GM18519 (cell line): ENCODE measurements around the gene NEURL1.

Experiments
- ATAC-seq: cut with Tn5 transposase; IDR thresholded peaks from one replicate; pipeline ENCODE4 v1.9.1; 2021; ENCODE audit warnings: mild to moderate bottlenecking, moderate library complexity; ENCODE audit not compliant: unreplicated experiment, low FRiP score

Gene NEURL1

DNA sequence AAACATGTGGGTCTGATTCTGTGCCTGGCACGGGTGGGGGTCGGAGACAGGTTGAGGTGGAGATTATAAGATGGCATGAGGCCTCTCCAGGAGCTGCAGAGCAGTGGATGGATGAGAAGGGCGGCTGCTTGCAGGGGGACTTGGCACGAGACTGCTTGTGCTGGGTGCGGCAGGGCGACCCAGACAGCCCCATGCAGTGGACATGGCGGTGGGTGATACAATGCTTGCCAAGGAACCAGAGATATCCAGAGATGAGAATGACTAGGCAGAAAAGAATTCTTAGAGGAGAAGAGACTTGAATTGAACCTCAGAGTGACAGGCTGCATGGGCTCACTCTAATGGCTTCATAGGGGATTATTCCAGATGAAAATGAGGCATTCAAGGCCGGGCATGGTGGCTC, 145.4 kb downstream of the NEURL1 start:
- no peak for ATAC-seq

DNA sequence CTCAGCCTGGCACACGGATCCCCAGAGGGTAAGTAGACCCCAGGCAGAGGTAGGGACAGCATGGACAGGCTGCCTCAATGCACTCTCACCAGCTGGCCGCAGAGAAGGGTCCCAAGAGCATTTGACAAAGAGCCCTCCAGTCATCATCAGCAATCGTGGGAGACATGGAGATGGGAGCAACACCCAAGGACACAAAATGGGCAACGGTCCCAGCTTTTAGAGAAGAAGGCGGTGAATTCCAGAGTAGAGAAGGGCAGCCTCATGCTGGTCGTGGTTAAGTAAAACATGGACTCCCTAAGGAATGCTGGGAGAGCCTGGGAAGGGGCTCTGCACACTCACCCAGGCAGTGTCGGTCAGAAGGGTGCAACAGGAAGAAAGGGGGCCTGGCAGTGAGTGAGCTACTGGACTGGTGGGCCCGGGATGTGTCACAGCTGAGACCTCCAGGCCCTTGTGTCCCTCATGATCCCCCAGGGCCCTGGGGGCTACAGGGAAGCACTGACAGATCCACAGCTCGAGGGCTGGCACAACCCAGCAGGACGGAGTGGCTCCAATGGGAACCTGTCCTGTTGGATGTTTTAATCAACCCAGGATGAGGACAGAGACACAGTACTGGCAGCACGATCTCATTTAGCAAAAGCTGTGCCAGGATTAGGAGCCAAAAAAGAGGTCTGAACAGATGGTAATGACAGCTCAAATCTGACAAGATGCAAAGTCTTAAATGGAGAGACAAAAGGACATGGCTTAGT, 147.1 kb downstream of the NEURL1 start:
- ATAC-seq, result no peak

GRCh38 chr10:103641326-103641725, 147.8 kb downstream of the NEURL1 start:
- no peak for ATAC-seq
